Panc1 (cell line): Measurements from ENCODE around the gene USP24. TPM values are rescaled to one million over a fixed set of nuclear protein-coding genes. Genes with fewer than 3 reads are reported as not detected.

ENCODE experiments used
- ATAC-seq: fragments of 200-7000 bp; cut with Tn5 transposase; 2 replicates; pipeline ENCODE4 v1.9.1; 2020; ENCODE audit warnings: mild to moderate bottlenecking, moderate library complexity
- BruUV-seq: library from RNA; stranded (reverse); fragments of 400-500 nt; replicated peaks from 2 replicates; lab custom pipeline; 2021; lab: Mats Ljungman, UMichigan
- CTCF ChIA-PET: fragments of 300-600 bp; sonication (Branson Sonifier 250); formaldehyde crosslinking; loops from one replicate; lab custom pipeline; 2022; ENCODE audit warnings: antibody characterized with exemption; lab: Charles Lee
- POLR2A ChIA-PET: fragments of 300-600 bp; sonication (Branson Sonifier 250); formaldehyde crosslinking; loops from one replicate; lab custom pipeline; 2022; ENCODE audit warnings: antibody characterized with exemption; lab: Charles Lee
- DNase-seq: peaks from one replicate; pipeline ENCODE4 v3.0.0-alpha.2; 2010; ENCODE audit warnings: low read depth, low spot score
- H3K27ac ChIP-seq: 2 replicates; pipeline ENCODE4 v1.5.1; 2011; ENCODE audit warnings: mild to moderate bottlenecking, low read length, inconsistent platforms
- H3K27me3 ChIP-seq: fragments of 200-500 bp; sonication (Bioruptor generic); 2 replicates; pipeline ENCODE4 v1.6.0; 2014; ENCODE audit warnings: low read length, inconsistent platforms; ENCODE audit not compliant: control insufficient read depth, insufficient read depth
- H3K36me3 ChIP-seq: fragments of 200-500 bp; sonication (Bioruptor generic); 2 replicates; pipeline ENCODE4 v1.5.1; 2014; ENCODE audit warnings: inconsistent platforms, mild to moderate bottlenecking, low read length, moderate library complexity; ENCODE audit not compliant: control insufficient read depth, insufficient read depth
- H3K4me1 ChIP-seq: 2 replicates; pipeline ENCODE4 v1.5.1; 2011; ENCODE audit warnings: inconsistent platforms, mild to moderate bottlenecking, low read length, moderate library complexity; ENCODE audit not compliant: control insufficient read depth, insufficient read depth
- H3K4me3 ChIP-seq, 2 experiments: 2 replicates each; pipeline ENCODE4 v1.5.1; 2011 to 2012; ENCODE audit warnings: low read depth in 2 of 2, low read length in 2 of 2, mild to moderate bottlenecking in 2 of 2, inconsistent platforms in 1 of 2, moderate library complexity in 1 of 2
- H3K9me3 ChIP-seq: fragments of 200-500 bp; sonication (Bioruptor generic); 2 replicates; pipeline ENCODE4 v1.5.1; 2014; ENCODE audit warnings: low read depth, mild to moderate bottlenecking, inconsistent platforms, low read length, moderate library complexity; ENCODE audit not compliant: control insufficient read depth, insufficient read depth
- POLR2AphosphoS5 ChIP-seq: IDR thresholded peaks from 2 replicates; pipeline ENCODE4 v1.6.1; 2012; ENCODE audit warnings: mild to moderate bottlenecking, low read depth, low read length, moderate library complexity
- SIN3A ChIP-seq: IDR thresholded peaks from 2 replicates; pipeline ENCODE4 v1.6.1; 2012; ENCODE audit warnings: low read depth, mild to moderate bottlenecking, low read length, moderate library complexity, borderline replicate concordance; ENCODE audit not compliant: insufficient read depth
- TCF7L2 ChIP-seq: IDR thresholded peaks from 2 replicates; pipeline ENCODE4 v1.6.1; 2011; ENCODE audit warnings: mild to moderate bottlenecking, low read depth, low read length, inconsistent platforms
- in situ Hi-C: cut with HindIII; loops from 2 replicates; pipeline ENCODE4 v1.10.0; 2016; ENCODE audit warnings: low sequenced_read_pairs, low pct_unique_long_range_greater_than_20kb
- intact Hi-C: fragments of 100-400 bp; cut with micrococcal nuclease; formaldehyde crosslinking; loops from one replicate; pipeline ENCODE4 v1.10.0; 2022; ENCODE audit not compliant: unreplicated experiment
- total RNA-seq: library from RNA; stranded (reverse); gene quantifications from one replicate; pipeline ENCODE4 v1.2.1, GENCODE V29; 2021; ENCODE audit not compliant: unreplicated experiment
- TF ChIP-seq, protein P1 (sequence below), 2 experiments: IDR thresholded peaks; 2 replicates each; pipeline ENCODE4 v1.6.1; 2011 to 2012; ENCODE audit warnings: low read depth in 2 of 2, control low read depth in 1 of 2, low read length in 1 of 2, mild to moderate bottlenecking in 1 of 2, moderate library complexity in 1 of 2; ENCODE audit not compliant: insufficient read depth in 1 of 2
- TF ChIP-seq, protein P2 (sequence below): fragments of 450-650 bp; IDR thresholded peaks from 2 replicates; pipeline ENCODE4 v1.5.1; 2017; ENCODE audit warnings: mild to moderate bottlenecking

Gene USP24
- total RNA-seq, 1 experiment from 2014 or later, result 52.2 TPM

DNA sequence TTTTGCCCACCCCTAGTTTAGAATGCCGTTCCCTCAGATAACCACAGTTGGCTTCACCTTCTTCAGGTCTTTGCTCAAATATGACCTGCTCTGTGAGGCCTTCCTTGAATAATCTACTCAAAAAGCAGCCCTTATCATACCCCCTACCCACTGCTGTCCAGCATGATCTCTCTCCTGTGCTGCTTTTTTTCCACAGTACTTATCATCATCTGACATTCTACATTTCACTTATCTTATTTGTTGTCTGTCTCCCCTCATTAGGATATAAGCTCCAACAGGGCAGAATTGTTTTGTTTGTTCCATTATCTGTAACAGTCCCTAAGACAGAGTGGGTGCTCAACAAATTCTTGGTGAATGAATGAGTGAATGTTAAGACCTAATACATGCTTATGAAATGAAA is 18.1 kb downstream of the USP24 start:
- BruUV-seq, result no TSS peak
- POLR2A ChIA-PET, result no interaction called here
- in situ Hi-C loops (no loop called here), intact Hi-C loops (no loop called here)
- no peak overlapping the region for H3K4me3 ChIP-seq
- TF ChIP-seq POLR2AphosphoS5, result no peak
- TF ChIP-seq, protein P1, sequence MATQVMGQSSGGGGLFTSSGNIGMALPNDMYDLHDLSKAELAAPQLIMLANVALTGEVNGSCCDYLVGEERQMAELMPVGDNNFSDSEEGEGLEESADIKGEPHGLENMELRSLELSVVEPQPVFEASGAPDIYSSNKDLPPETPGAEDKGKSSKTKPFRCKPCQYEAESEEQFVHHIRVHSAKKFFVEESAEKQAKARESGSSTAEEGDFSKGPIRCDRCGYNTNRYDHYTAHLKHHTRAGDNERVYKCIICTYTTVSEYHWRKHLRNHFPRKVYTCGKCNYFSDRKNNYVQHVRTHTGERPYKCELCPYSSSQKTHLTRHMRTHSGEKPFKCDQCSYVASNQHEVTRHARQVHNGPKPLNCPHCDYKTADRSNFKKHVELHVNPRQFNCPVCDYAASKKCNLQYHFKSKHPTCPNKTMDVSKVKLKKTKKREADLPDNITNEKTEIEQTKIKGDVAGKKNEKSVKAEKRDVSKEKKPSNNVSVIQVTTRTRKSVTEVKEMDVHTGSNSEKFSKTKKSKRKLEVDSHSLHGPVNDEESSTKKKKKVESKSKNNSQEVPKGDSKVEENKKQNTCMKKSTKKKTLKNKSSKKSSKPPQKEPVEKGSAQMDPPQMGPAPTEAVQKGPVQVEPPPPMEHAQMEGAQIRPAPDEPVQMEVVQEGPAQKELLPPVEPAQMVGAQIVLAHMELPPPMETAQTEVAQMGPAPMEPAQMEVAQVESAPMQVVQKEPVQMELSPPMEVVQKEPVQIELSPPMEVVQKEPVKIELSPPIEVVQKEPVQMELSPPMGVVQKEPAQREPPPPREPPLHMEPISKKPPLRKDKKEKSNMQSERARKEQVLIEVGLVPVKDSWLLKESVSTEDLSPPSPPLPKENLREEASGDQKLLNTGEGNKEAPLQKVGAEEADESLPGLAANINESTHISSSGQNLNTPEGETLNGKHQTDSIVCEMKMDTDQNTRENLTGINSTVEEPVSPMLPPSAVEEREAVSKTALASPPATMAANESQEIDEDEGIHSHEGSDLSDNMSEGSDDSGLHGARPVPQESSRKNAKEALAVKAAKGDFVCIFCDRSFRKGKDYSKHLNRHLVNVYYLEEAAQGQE (IDR thresholded peaks at IDR 0.05; ENCODE audit: insufficient read depth in 1 of 2, low read depth in 2 of 2, low read length in 1 of 2), result no peak
- TF ChIP-seq, protein P2, sequence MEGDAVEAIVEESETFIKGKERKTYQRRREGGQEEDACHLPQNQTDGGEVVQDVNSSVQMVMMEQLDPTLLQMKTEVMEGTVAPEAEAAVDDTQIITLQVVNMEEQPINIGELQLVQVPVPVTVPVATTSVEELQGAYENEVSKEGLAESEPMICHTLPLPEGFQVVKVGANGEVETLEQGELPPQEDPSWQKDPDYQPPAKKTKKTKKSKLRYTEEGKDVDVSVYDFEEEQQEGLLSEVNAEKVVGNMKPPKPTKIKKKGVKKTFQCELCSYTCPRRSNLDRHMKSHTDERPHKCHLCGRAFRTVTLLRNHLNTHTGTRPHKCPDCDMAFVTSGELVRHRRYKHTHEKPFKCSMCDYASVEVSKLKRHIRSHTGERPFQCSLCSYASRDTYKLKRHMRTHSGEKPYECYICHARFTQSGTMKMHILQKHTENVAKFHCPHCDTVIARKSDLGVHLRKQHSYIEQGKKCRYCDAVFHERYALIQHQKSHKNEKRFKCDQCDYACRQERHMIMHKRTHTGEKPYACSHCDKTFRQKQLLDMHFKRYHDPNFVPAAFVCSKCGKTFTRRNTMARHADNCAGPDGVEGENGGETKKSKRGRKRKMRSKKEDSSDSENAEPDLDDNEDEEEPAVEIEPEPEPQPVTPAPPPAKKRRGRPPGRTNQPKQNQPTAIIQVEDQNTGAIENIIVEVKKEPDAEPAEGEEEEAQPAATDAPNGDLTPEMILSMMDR, result no peak
- no peak for TF ChIP-seq SIN3A
- no peak for TF ChIP-seq TCF7L2
- no peaks in the 10 kb centered on the region for H3K27me3 ChIP-seq
- H3K27ac ChIP-seq, result no peak overlapping the region; the same call in 1 of the 2 replicates
- DNase-seq (no peak), ATAC-seq (no peak)
- H3K4me1 ChIP-seq, result peaks cover 50% of the 10 kb centered on the region
- no peaks in the 10 kb centered on the region for H3K9me3 ChIP-seq
- no peaks in the 10 kb centered on the region for H3K36me3 ChIP-seq
- CTCF ChIA-PET, result no interaction called here

DNA sequence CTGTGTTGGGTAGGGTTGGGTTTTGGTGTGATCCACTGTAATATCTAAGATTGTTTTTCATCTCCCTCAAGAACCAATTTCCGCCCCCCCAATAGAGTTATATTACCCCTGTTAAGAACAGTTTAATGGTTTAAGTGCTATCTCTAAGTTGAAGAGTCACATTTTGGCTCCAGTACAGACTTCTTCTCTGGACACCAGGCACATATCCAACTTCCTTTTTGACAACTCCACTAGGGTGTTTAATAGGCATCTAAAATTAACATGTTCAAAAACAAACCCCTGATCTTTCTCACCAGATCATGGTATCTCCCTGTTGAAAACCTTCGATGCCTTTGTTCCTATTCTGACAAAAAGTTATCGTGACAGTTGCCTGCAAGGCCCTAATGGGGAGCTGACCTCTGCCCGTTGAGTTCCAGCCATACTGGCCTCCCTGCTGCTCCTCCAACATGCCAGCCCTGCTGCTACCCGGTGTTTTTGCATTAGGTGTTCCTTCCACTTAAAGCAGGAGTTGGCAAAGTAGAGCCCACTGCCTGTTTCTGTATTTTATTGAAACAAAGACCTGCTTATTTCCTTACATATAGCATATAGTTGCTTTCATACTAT is 18.6 kb downstream of the USP24 start:
- no peaks in the 10 kb centered on the region for H3K36me3 ChIP-seq
- peaks cover 56% of the 10 kb centered on the region for H3K4me1 ChIP-seq
- H3K27ac ChIP-seq, result peak overlapping the region; percentile 30
- CTCF ChIA-PET, result no interaction called here
- no peaks in the 10 kb centered on the region for H3K9me3 ChIP-seq
- ATAC-seq (no peak), DNase-seq (no peak)
- intact Hi-C loops (no loop called here), in situ Hi-C loops (no loop called here)
- BruUV-seq, result no TSS peak
- H3K4me3 ChIP-seq, result no peak overlapping the region
- POLR2A ChIA-PET, result no interaction called here
- TF ChIP-seq TCF7L2 (no peak), SIN3A (no peak)
- no peaks in the 10 kb centered on the region for H3K27me3 ChIP-seq
